HG03103 (cell line): Measurements from ENCODE around the gene PNPO.
"Not testable (repeated sequence)": the region's sequence is repeated elsewhere in the genome, so short reads cannot be mapped to it uniquely, and the experiment has no call there.

Source experiments
- ATAC-seq: cut with Tn5 transposase; IDR thresholded peaks from one replicate; pipeline ENCODE4 v1.9.1; 2021; ENCODE audit warnings: low read depth; ENCODE audit not compliant: unreplicated experiment

The PNPO gene

DNA sequence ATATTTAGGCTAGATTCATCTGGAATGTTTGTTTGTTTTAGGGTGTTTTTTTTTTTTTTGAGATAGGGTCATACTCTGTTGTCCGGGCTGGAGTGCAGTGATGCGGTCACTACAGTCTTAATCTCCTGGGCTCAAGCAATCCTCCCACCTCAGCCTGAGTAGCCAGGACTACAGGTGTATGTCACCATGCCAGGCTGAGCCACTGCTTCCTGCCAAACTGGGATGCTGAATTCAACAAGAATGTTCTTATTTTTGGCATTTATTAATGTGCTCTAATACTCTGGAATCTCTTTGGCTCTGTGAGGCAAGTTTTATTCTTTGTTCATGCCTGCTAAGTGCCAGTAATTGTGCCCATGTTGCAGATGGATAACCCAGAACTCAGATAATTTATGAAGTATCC, 23.8 kb upstream of the PNPO start:
- ATAC-seq = no peak

DNA sequence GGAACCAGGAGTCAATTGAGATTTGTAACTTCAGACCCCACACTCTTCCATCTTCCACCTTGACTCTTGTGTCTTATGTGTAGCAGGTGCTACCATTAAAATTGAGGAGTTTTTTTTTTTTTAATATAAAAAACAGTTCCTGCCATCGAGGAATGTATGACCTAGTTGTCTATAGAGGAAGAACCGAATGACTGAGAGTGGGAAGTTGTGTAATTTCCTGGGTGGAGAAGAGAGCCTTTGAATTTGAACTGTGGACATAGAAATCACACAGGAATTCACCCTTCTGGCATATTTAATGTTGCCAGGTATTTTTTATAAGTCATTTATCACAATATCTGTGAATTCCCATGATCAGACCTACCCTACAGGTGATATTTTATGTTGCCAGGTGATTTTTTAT, 23.4 kb upstream of the PNPO start:
- no peak for ATAC-seq

DNA sequence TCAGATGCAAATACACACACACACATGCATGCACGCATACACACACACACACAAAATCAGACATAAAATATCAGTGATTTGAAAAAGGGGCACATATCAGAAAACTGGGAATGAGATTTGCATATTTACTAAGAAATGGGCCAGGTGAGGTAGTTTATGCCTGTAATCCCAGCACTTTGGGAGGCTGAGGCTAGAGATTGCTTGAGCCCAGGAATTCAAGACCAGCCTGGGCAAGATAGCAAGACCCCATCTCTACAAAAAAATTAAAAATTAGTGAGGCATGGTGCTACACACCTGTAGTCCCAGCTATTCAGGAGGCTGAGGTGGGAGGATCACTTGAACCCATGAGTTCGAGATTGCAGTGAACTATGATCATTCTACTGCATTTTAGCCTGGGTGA, 22.4 kb upstream of the PNPO start:
- ATAC-seq = no peak

DNA sequence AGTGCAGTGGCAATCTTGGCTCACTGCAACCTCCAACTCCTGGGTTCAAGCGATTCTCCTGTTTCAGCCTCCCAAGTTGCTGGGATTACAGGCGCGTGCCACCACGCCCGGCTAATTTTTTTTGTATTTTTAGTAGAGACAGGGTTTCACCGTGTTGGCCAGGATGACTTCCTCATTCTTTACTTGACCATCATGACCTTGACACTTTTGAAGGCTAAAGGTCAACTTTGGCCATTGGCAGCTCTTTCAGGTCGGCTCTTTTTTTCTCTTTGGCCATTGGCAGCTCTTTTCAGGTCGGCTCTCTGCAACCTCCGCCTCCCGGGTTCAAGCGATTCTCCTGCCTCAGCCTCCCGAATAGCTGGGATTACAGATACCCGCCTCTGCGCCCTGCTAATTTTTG, 21.5 kb upstream of the PNPO start:
- ATAC-seq = not testable (repeated sequence)

DNA sequence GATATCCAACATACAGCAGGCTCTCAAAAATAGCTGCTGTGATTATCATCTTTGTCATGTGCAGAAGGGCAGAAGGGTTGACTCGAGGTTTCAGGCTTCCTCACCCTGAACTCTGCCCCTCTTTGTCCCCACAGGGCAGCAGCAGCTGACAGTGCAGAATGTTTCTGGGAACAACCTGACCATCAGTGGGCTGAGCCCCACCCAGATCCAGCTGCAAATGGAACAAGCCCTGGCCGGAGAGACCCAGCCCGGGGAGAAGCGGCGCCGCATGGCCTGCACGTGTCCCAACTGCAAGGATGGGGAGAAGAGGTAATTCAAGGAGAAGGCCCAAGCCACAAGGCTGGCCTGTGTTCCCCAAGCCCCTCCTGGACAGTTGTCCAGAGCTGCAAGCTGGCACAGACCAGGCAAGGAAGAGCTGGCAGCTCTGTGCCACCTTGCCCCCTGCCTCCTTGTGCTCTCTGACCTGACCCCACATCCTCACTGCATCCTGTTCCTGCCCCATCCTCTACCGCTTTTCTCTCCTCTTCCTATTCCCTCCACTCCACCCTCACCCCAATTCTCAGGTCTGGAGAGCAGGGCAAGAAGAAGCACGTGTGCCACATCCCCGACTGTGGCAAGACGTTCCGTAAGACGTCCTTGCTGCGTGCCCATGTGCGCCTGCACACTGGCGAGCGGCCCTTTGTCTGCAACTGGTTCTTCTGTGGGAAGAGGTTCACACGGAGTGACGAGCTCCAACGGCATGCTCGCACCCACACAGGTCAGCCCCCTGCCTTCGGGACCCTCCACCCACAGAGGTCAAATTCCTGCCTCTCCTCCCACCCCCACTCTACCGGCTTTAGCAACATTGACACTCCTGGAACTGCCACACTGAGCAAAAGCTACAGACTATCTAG, 16.3 kb upstream of the PNPO start:
- ATAC-seq = no peak

DNA sequence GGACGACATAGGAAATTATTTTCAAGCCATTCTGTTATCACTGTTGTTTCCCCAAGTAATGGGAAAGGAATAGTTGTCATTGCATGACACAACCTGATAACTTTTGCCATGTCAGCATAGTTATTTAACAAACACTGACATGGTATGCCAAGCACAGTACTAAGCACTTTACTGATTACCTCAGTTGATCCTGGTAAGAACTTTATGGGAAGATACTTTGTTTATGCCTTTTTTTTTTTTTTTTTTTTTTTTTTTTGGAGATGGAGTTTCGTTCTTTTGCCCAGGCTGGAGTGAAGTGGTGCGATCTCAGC, 15.7 kb upstream of the PNPO start:
- no peak for ATAC-seq

DNA sequence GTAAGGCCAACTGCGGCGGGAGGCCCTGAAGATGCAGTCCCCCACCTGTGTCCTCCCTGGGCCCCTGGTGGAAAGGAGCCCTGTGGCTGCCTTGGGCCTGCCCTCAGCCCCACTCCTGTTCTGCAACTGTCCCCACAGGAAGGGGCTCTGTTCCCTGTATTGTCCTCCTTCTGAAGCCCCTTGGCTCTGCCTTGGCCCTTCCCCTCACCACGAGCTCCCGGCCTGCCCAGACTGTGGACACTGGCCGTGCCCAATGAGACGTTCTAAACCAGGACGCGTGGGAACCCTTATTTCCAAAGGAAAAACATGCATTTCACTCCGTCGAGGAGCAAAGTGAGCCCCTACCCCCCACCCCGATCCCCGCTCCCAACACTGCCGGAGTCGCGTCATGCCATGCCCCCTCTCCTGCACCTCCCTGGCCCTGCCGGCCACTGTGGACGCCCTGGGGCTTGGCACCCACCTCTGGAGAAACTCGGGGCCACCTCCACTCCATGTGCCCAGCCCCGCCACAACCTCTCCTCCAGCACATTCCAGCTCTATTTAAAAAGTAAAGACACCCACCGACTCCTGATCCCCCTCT, 13.5 kb upstream of the PNPO start:
- no peak for ATAC-seq

DNA sequence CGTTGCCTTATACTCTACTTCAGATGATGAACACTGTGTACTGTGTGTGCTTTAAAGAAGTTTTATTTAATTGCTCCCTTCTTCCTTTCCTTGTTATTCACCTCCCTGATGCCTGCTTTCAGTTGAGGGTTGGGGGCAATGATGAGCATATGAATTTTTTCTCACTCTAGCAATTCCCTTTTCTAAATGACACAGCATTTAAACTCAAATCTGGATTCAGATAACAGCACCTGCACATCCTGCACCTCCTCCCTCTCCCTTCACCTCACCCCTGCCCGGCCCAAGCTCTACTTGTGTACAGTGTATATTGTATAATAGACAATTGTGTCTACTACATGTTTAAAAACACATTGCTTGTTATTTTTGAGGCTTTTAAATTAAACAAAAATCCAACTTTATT, 13.0 kb upstream of the PNPO start:
- no peak for ATAC-seq

DNA sequence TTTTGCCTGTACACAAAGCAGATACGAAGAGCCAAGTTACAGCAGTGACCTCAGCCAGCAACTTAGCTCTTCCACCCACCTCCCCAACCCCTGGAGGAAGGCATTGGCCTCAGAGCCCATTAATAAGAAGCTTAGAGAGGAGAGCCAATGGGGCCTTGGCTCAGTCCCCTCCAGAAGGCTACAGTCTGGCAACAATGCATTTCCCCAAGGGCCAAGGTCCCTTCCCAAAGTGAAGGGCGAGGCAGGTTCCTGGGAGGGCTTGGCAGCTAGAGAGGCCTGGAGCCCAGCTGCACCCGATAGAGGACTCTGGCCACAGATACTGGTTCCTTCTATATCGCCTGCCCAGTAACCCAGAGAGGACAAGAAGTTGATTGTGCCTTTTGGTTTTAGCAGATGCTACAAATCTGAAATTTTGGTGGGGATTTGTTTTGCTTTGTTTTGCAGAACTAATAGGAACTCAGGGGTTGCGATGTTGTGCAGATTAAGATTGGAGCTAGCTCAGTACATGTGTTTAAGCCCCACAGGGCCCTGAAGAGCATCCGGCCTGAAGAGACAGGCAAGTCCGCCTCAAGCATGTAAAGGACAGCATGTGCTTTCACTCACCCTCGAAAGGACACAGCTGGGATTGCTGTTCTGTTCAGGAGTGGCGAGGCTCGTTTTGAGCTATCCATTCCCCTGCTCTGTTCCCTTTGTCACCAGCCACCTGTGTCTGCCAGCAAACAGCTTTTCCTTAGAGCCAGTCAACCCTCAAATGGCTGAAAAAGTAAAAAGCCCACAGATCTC, 12.0 kb upstream of the PNPO start:
- ATAC-seq = no peak

DNA sequence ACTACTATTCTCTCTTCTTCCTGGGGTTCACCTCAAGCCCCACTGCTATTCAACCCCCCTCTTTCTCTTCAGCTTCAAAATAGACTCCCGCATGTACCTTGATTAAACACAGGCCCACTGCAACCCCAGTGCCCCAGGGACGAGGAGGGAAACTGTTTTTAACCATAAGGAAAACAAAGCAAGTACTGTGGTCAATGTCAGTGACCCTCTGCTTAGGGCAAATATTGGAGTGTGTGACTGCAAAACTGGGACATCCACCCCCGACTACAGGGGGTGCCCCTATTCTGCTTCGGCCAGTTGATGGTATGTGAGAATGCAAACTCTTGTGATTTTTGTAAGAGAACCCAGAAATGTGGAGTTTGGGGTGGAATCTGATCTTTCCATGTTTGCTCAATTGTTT, 9.5 kb upstream of the PNPO start:
- ATAC-seq = no peak

DNA sequence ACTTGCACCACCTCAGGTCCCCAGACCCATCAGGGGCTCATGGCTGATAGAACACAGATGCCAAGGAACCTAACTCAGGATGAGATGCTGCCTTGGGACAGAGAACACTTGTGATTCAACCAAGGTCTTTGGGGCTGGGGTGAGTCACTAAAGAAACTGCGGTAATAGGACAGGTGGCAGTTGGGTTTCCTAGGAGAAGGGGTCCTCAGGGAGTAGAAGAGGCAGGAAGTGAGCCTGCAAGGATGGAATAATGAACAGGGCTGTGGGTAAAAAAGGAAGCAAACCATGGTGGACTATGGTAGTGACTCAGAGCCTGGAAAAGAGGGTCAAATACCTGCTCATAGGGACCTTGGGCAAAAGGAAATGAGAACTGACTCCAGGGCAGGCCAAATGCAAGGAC, 6.5 kb upstream of the PNPO start:
- ATAC-seq = no peak

DNA sequence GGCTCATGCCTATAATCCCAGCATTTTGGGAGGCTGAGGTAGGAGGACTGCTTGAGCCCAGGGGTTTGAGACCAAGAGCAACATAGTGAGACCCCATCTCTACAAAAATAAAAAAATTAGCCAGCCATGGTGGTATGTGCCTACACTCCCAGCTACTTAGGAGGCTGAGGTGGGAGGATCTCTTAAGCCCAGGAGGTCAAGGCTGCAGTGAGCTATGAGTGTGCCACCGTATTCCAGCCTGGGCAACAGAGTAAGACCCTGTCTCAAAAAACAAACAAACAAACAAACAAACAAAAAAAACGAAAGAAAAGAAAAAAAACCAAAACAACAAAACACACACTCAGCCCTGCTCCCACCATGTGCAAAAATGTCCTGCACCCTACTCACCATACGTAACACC, 5.9 kb upstream of the PNPO start:
- not testable (repeated sequence) for ATAC-seq

DNA sequence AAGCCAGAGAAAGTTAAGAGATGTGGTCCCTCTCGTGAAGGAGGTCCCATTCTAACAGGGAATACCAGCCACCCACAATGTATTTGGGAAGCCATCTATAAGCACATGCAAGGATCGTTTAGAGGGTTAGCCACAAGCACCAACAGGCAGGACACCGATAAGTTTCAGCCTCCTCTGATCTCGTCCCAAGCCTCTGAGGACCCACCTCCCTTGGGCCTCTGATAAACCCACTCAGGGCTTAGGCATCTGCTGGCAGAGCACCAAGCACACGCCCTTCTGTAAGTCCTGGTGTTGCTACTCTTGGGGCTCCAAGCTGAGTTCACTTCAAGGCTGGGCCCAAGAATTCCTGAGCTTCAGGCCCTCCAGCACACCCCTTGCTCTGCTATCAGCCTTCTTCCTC, 5.4 kb upstream of the PNPO start:
- ATAC-seq = no peak

DNA sequence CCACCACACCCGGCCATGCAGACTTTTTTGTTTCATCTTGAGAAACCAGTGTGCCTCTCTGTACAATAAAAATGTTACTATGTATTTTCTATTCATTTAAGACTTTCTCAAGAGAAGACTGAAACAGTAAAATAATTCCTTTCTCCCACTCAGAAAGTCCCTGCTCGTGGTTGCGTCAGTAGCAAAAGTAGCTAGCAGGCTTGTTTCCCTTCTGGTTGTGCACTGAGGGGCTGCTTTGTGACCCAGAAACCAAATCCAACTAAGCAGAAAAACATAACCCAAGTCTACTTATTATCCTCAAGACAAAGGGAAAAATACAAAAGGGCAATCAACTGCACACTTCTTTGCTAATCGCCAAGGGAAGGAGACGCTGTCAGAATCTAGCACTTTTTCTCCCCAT, 3.4 kb upstream of the PNPO start:
- ATAC-seq = no peak

DNA sequence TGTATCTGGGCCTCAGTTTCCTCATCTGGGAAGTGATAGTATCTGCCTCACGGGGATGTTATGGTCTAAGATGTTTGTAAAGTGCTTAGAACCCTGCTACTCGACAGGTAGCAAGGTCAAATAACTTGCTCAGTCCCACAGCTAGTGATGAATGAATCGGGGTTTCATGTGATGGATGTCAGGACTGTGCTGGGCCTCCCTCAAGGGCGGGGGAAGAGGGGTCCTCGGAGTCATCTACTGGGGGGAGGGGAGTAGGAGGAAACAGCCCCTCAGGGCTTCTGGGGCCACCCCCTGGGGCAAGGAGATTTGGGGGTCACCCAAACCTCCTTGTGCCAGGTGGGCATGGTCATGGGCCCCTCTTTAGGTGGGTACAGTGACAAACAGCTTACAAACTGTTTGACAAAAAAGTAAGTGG, 732 bp downstream of the PNPO start:
- no peak for ATAC-seq

DNA sequence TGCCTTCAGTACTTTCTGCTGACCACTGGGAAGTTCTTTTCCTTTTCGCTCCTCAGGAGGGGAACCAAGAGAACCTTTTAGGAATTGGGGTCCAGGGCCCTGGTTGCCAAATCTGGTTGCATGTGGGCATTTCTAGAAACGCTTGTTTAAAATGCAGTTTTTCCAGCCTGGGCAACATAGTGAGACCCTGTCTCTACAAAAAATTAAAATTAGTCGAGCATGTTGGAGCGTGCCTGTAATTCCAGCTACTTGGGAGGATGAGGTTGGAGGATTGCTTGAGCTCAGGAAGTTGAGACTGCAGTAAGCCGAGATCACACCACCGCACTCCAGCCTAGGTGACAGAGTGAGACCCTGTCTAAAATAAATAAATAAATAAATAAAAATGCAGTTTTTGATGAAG, 1.2 kb downstream of the PNPO start:
- ATAC-seq = no peak

DNA sequence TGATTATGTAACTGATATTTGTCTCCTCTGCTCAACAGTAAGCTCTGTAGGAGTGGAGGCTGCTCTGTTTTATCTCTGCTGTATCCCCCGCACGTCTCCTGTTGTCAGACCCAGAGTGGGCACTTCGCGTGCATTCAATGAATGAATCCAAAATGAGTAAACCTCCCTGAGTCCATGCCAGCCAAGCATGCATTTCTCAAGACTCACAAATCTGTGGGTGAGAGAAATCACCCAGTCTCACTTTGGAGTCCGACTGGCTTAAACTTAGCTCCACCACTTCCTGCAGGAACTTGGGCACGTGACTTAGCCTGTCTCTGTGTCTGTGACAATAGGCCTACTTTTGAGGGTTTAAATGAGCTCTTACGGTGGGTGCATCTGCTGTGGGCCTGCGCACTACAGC, 3.7 kb downstream of the PNPO start:
- no peak for ATAC-seq

DNA sequence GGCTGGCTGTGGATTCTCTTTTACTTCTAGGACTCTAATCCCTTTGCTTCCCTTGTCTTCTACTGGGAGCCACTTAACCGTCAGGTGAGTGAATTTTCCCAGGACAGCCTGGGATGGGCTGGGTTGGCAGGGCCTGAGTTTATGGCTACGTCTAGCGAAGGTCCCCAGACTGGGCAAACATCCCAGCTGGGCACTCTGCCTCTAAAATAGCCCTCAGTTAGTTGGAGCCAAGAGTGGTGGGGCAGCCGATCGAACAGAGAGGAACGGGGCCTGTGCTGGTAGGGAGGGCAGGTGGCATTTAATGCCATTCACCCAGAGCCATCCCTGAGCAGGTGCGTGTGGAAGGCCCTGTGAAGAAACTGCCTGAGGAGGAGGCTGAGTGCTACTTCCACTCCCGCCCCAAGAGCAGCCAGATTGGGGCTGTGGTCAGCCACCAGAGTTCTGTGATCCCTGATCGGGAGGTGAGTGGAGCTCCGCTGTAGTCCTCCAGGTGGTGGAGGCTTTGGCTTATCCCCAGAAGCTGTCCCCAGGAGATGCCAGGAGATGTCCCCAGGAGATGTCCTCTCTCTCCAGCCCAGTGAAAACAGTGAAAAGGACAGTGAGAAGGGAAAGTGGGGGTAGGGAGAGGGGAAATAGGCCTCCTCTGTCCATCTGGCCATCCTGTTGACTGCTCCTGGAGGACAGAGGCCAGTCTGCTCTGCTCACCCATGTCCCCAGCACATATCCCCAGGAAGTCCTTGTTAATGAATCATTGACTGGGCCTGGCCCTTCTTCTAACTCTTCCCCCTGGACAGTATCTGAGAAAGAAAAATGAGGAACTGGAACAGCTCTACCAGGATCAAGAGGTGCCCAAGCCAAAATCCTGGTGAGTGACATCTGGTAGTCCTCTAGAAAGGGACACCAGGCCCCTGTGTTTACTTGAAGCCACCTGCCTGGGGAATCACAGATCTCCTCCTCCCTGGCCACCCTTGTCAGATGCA, 4.4 kb downstream of the PNPO start:
- no peak for ATAC-seq

DNA sequence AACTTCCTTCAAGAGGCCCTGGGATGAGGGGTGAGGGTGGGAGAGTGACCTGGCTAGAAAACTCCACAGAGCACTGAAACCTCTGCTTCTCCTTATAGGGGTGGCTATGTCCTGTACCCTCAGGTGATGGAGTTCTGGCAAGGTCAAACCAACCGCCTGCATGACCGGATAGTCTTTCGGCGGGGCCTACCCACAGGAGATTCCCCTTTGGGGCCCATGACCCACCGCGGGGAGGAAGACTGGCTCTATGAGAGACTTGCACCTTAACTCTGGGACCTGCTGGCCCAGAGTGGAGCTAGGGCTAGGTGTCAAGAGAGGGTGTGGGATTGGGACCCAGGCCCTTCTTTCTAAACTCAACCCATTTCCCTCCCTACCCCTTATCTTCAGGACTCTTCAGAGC, 5.1 kb downstream of the PNPO start:
- ATAC-seq = no peak

DNA sequence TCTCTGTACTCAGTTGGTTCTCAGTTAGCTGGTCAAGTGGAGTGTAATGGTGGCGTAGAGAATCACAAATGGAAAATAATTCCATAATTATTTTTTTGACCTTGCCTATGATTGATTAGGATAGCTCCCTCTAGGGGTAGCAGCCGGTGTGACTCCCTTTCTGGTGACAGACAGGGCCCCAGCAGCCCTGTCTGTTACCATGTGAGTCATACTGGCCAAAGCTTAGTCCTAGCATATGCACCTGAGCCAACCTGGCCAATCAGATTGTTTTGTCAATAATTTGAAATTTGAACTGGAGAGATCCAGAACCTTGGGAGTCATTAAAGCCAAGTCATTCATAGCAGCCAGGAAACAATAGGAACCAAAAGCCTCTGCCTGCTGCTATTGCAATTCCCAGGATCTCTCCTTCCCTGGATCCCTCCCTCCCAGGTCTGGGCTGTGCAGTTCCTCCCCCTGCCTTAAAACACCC, 5.6 kb downstream of the PNPO start:
- no peak for ATAC-seq
